Parathyroid adenoma (tissue), 2 donors: ENCODE data around the gene PTPRJ.

ENCODE experiments used
- H2AFZ ChIP-seq: fragments of 300-600 bp; sonication (generic); one replicate; pipeline ENCODE4 v1.7.0; 2017; ENCODE audit warnings: antibody characterized with exemption, mild to moderate bottlenecking
- H3K27ac ChIP-seq: fragments of 300-600 bp; sonication (generic); one replicate; pipeline ENCODE4 v1.7.0; 2017
- H3K27me3 ChIP-seq: fragments of 300-600 bp; sonication (generic); one replicate; pipeline ENCODE4 v1.7.0; 2017; ENCODE audit warnings: low read length; ENCODE audit not compliant: control insufficient read depth, insufficient read depth
- H3K36me3 ChIP-seq: fragments of 300-600 bp; sonication (generic); one replicate; pipeline ENCODE4 v1.7.0; 2017; ENCODE audit warnings: low read length; ENCODE audit not compliant: control insufficient read depth, insufficient read depth
- H3K4me1 ChIP-seq: fragments of 300-600 bp; sonication (generic); one replicate; pipeline ENCODE4 v1.7.0; 2017; ENCODE audit warnings: control low read depth
- H3K4me2 ChIP-seq: fragments of 300-600 bp; sonication (generic); one replicate; pipeline ENCODE4 v1.7.0; 2017; ENCODE audit warnings: low read length
- H3K4me3 ChIP-seq: fragments of 300-600 bp; sonication (generic); one replicate; pipeline ENCODE4 v1.7.0; 2017; ENCODE audit warnings: low read depth, low read length
- H3K79me2 ChIP-seq: fragments of 300-600 bp; sonication (generic); one replicate; pipeline ENCODE4 v1.7.0; 2017; ENCODE audit warnings: control low read depth
- H3K9ac ChIP-seq: fragments of 300-600 bp; sonication (generic); one replicate; pipeline ENCODE4 v1.7.0; 2017; ENCODE audit warnings: mild to moderate bottlenecking
- H3K9me3 ChIP-seq: fragments of 300-600 bp; sonication (generic); one replicate; pipeline ENCODE4 v1.7.0; 2017; ENCODE audit warnings: low read length; ENCODE audit not compliant: control insufficient read depth
- CTCF ChIP-seq: fragments of 300-600 bp; sonication (generic); IDR thresholded peaks from one replicate; pipeline ENCODE4 v1.7.0; 2017; ENCODE audit warnings: antibody characterized with exemption, mild to moderate bottlenecking
- donor health status: primary hyperparathyroidism.

The PTPRJ gene

GRCh38 chr11:48034926-48035871 is 54.8 kb downstream of the PTPRJ start:
- no peak overlapping the region for H3K27ac ChIP-seq
- H3K9ac ChIP-seq = no peak overlapping the region
- H2AFZ ChIP-seq = no peak overlapping the region
- H3K4me3 ChIP-seq = no peak overlapping the region
- H3K79me2 ChIP-seq = no peaks in the 10 kb centered on the region
- no peaks in the 10 kb centered on the region for H3K9me3 ChIP-seq
- H3K4me1 ChIP-seq = no peaks in the 10 kb centered on the region
- no peak overlapping the region for H3K4me2 ChIP-seq
- H3K27me3 ChIP-seq = no peaks in the 10 kb centered on the region
- no peak for TF ChIP-seq CTCF
- no peaks in the 10 kb centered on the region for H3K36me3 ChIP-seq

GRCh38 chr11:48036011-48036410 is 55.7 kb downstream of the PTPRJ start:
- no peaks in the 10 kb centered on the region for H3K79me2 ChIP-seq
- no peak overlapping the region for H3K4me3 ChIP-seq
- no peak overlapping the region for H3K27ac ChIP-seq
- no peaks in the 10 kb centered on the region for H3K4me1 ChIP-seq
- H3K9ac ChIP-seq = no peak overlapping the region
- no peaks in the 10 kb centered on the region for H3K36me3 ChIP-seq
- no peak for TF ChIP-seq CTCF
- no peak overlapping the region for H2AFZ ChIP-seq
- no peaks in the 10 kb centered on the region for H3K9me3 ChIP-seq
- no peaks in the 10 kb centered on the region for H3K27me3 ChIP-seq
- no peak overlapping the region for H3K4me2 ChIP-seq

GRCh38 chr11:48036466-48036865 is 56.1 kb downstream of the PTPRJ start:
- Histone ChIP-seq H2AFZ (no peak overlapping the region), H3K4me3 (no peak overlapping the region), H3K79me2 (no peaks in the 10 kb centered on the region), H3K9me3 (no peaks in the 10 kb centered on the region), H3K4me2 (no peak overlapping the region), H3K36me3 (no peaks in the 10 kb centered on the region), H3K27ac (no peak overlapping the region), H3K4me1 (no peaks in the 10 kb centered on the region), H3K27me3 (no peaks in the 10 kb centered on the region), H3K9ac (no peak overlapping the region)
- TF ChIP-seq CTCF = no peak

GRCh38 chr11:48037709-48038468 is 57.5 kb downstream of the PTPRJ start:
- H3K4me2 ChIP-seq = no peak overlapping the region
- H3K4me3 ChIP-seq = no peak overlapping the region
- H3K79me2 ChIP-seq = no peaks in the 10 kb centered on the region
- no peak for TF ChIP-seq CTCF
- H3K27me3 ChIP-seq = no peaks in the 10 kb centered on the region
- no peak overlapping the region for H2AFZ ChIP-seq
- no peak overlapping the region for H3K9ac ChIP-seq
- no peaks in the 10 kb centered on the region for H3K9me3 ChIP-seq
- peaks cover 2% of the 10 kb centered on the region for H3K4me1 ChIP-seq
- H3K36me3 ChIP-seq = no peaks in the 10 kb centered on the region
- no peak overlapping the region for H3K27ac ChIP-seq
